K562 (cell line): ENCODE results near the gene NRROS. TPM values are rescaled to one million over a fixed set of nuclear protein-coding genes. Genes with fewer than 3 reads are reported as not detected.
A peak's percentile ranks its signal among the peaks of the same experiment; 100 is the strongest.

Source experiments
- CBFA2T3 ChIP-seq: fragments of 450-650 bp; IDR thresholded peaks from 2 replicates; pipeline ENCODE4 v1.6.1; 2017
- CBX1 ChIP-seq: sonication (generic); IDR thresholded peaks from 2 replicates; pipeline ENCODE4 v1.6.1; 2016; ENCODE audit warnings: antibody characterized with exemption, low read depth, mild to moderate bottlenecking
- CTBP1 ChIP-seq: fragments of 450-650 bp; IDR thresholded peaks from 2 replicates; pipeline ENCODE4 v1.6.1; 2016; ENCODE audit warnings: borderline replicate concordance
- DPF2 ChIP-seq: fragments of 450-650 bp; IDR thresholded peaks from 2 replicates; pipeline ENCODE4 v1.6.1; 2016
- ELF1 ChIP-seq: fragments of 200-800 bp; sonication (Bioruptor generic); IDR thresholded peaks from 2 replicates; pipeline ENCODE4 v1.6.1; 2016; ENCODE audit warnings: missing genetic modification characterization, missing compliant biosample characterization
- MEIS2 ChIP-seq: fragments of 450-650 bp; IDR thresholded peaks from 2 replicates; pipeline ENCODE4 v1.6.1; 2014; ENCODE audit warnings: mild to moderate bottlenecking; ENCODE audit not compliant: partially characterized antibody
- PHF8 ChIP-seq: fragments of 200-600 bp; sonication (generic); IDR thresholded peaks from 2 replicates; pipeline ENCODE4 v1.6.1; 2012; ENCODE audit warnings: mixed run types, mild to moderate bottlenecking, inconsistent platforms, low read length, moderate library complexity, borderline replicate concordance
- RCOR1 ChIP-seq, 2 experiments: IDR thresholded peaks; 2 replicates each; pipeline ENCODE4 v1.6.1; 2012; ENCODE audit warnings: low read depth in 2 of 2, low read length in 2 of 2, borderline replicate concordance in 1 of 2, improper control_type of control experiment in 1 of 2
- RFX5 ChIP-seq: IDR thresholded peaks from 2 replicates; pipeline ENCODE4 v1.6.1; 2011; ENCODE audit warnings: low read depth, mild to moderate bottlenecking, improper control_type of control experiment, low read length
- TRIM24 ChIP-seq, 2 experiments: fragments of 450-650 bp; IDR thresholded peaks; 2 replicates each; pipeline ENCODE4 v1.6.1; 2016
- ZNF24 ChIP-seq: fragments of 450-650 bp; IDR thresholded peaks from 2 replicates; pipeline ENCODE4 v1.6.1; 2016
- polyA plus RNA-seq, 8 experiments: library from polyadenylated mRNA; depleted of rRNA in 4 of 8; stranded (reverse) in 5 of 8; unstranded in 3 of 8; fragments of >200 nt; fragmentation: Nextera tagmentation in 2 of 8; fragmentation: Illumina TruSeq in 1 of 8; extraction: Ambion mirVana in 2 of 8; extraction: Trizol in 1 of 8; gene quantifications; 2 replicates each; pipeline versions ENCODE4 v1.2.1 to v1.2.3, GENCODE V29; 2011 to 2014; ENCODE audit warnings: inconsistent platforms in 1 of 8, missing spikeins in 1 of 8
- total RNA-seq, 7 experiments: library from RNA; depleted of rRNA in 6 of 7; stranded (reverse); fragments of >200 nt in 6 of 7; fragmentation: Illumina TruSeq in 2 of 7; extraction: Trizol in 2 of 7; gene quantifications; 2 replicates each; pipeline versions ENCODE4 v1.2.1 to v1.2.3, GENCODE V29; 2011 to 2021; ENCODE audit warnings: low replicate concordance in 1 of 7
- TF ChIP-seq, protein P1 (sequence below): sonication (generic); IDR thresholded peaks from 2 replicates; pipeline ENCODE4 v1.6.1; 2016
- TF ChIP-seq, protein P2 (sequence below): IDR thresholded peaks from 2 replicates; pipeline ENCODE4 v1.6.1; 2016; ENCODE audit warnings: missing genetic modification characterization, missing compliant biosample characterization
- TF ChIP-seq, protein P3 (sequence below): fragments of 200-800 bp; sonication (Bioruptor generic); IDR thresholded peaks from 2 replicates; pipeline ENCODE4 v1.6.1; 2017; ENCODE audit warnings: missing genetic modification characterization, missing compliant biosample characterization
- TF ChIP-seq, protein P4 (sequence below): fragments of 450-650 bp; IDR thresholded peaks from 2 replicates; pipeline ENCODE4 v1.6.1; 2018; ENCODE audit not compliant: partially characterized antibody
- TF ChIP-seq, protein P5 (sequence below): fragments of 200-800 bp; sonication (Bioruptor generic); IDR thresholded peaks from 2 replicates; pipeline ENCODE4 v1.6.1; 2017; ENCODE audit warnings: missing genetic modification characterization, missing compliant biosample characterization

NRROS gene
- total and polyA plus RNA-seq, 9 of the 15 experiments (the other 6 are each of a cell fraction or from before 2014, with no cell fraction given): 0.34 to 13.8 (median 3.8) TPM

DNA sequence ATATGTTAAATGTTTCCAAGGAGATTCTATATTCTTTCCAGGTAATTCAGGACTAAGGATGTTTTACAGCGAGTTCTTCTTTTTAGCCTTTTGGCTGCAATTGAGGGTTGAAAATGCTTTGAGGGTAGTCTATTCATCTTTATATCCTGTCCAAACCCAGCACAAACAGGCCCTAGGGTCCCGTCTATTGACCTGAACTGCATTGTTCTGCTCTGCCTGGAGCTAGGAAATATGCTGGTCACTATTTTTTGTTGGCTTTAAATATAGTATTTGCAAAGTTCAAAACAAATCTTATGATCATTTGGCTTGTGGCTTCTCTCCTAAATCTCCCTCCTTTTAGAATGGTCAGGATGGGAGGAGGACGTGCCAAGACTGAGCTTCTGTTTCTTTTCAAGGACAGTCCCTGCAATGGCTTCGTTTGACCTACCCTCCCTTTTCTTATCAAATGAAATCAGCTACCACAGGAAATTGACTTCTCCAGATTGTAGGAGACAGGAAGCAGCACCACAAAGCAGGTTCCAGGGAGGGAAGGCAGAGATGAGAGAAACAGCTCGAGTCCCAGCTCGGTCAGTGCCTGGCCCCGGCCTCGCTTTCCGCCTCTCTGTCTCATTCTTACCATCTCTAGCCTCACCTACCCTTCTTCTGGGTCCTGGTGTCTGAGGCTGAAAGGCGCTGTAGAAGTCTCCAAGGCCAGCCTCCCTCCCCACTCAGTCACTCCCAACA is 27.6 kb upstream of the NRROS start (continued):
- TF ChIP-seq, protein P1, sequence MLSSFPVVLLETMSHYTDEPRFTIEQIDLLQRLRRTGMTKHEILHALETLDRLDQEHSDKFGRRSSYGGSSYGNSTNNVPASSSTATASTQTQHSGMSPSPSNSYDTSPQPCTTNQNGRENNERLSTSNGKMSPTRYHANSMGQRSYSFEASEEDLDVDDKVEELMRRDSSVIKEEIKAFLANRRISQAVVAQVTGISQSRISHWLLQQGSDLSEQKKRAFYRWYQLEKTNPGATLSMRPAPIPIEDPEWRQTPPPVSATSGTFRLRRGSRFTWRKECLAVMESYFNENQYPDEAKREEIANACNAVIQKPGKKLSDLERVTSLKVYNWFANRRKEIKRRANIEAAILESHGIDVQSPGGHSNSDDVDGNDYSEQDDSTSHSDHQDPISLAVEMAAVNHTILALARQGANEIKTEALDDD: peak; percentile 41
- TF ChIP-seq DPF2 (peak; percentile 40; the same call in 1 of the 2 replicates), RCOR1 (IDR thresholded peaks at IDR 0.05; ENCODE audit: borderline replicate concordance in 1 of 2, low read depth in 2 of 2, low read length in 2 of 2) (peak in 1 of 2 experiments; percentile 97; a peak in 2 of 4 replicates), ZNF24 (no peak), CBX1 (0 out of 2 replicates have a peak, but pooled peaks have one; percentile 56), ELF1 (tag) (peak; percentile 59; the same call in 1 of the 2 replicates), TRIM24 (IDR thresholded peaks at IDR 0.05) (0 out of 4 replicates have a peak, but pooled peaks of 1 of the 2 experiments have one; percentile 17), MEIS2 (peak; percentile 2), RFX5 (no peak), CBFA2T3 (peak; percentile 63), CTBP1 (peak; percentile 54; the same call in 1 of the 2 replicates), PHF8 (peak; percentile 38; the same call in 1 of the 2 replicates)
- TF ChIP-seq, protein P2, sequence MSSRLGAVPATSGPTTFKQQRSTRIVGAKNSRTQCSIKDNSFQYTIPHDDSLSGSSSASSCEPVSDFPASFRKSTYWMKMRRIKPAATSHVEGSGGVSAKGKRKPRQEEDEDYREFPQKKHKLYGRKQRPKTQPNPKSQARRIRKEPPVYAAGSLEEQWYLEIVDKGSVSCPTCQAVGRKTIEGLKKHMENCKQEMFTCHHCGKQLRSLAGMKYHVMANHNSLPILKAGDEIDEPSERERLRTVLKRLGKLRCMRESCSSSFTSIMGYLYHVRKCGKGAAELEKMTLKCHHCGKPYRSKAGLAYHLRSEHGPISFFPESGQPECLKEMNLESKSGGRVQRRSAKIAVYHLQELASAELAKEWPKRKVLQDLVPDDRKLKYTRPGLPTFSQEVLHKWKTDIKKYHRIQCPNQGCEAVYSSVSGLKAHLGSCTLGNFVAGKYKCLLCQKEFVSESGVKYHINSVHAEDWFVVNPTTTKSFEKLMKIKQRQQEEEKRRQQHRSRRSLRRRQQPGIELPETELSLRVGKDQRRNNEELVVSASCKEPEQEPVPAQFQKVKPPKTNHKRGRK: no peak
- TF ChIP-seq, protein P3, sequence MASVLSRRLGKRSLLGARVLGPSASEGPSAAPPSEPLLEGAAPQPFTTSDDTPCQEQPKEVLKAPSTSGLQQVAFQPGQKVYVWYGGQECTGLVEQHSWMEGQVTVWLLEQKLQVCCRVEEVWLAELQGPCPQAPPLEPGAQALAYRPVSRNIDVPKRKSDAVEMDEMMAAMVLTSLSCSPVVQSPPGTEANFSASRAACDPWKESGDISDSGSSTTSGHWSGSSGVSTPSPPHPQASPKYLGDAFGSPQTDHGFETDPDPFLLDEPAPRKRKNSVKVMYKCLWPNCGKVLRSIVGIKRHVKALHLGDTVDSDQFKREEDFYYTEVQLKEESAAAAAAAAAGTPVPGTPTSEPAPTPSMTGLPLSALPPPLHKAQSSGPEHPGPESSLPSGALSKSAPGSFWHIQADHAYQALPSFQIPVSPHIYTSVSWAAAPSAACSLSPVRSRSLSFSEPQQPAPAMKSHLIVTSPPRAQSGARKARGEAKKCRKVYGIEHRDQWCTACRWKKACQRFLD: peak; percentile 29; the same call in 1 of the 2 replicates
- TF ChIP-seq, protein P4, sequence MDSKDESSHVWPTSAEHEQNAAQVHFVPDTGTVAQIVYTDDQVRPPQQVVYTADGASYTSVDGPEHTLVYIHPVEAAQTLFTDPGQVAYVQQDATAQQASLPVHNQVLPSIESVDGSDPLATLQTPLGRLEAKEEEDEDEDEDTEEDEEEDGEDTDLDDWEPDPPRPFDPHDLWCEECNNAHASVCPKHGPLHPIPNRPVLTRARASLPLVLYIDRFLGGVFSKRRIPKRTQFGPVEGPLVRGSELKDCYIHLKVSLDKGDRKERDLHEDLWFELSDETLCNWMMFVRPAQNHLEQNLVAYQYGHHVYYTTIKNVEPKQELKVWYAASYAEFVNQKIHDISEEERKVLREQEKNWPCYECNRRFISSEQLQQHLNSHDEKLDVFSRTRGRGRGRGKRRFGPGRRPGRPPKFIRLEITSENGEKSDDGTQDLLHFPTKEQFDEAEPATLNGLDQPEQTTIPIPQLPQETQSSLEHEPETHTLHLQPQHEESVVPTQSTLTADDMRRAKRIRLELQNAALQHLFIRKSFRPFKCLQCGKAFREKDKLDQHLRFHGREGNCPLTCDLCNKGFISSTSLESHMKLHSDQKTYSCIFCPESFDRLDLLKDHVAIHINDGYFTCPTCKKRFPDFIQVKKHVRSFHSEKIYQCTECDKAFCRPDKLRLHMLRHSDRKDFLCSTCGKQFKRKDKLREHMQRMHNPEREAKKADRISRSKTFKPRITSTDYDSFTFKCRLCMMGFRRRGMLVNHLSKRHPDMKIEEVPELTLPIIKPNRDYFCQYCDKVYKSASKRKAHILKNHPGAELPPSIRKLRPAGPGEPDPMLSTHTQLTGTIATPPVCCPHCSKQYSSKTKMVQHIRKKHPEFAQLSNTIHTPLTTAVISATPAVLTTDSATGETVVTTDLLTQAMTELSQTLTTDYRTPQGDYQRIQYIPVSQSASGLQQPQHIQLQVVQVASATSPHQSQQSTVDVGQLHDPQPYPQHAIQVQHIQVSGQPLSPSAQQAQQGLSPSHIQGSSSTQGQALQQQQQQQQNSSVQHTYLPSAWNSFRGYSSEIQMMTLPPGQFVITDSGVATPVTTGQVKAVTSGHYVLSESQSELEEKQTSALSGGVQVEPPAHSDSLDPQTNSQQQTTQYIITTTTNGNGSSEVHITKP: peak; percentile 38
- TF ChIP-seq, protein P5, sequence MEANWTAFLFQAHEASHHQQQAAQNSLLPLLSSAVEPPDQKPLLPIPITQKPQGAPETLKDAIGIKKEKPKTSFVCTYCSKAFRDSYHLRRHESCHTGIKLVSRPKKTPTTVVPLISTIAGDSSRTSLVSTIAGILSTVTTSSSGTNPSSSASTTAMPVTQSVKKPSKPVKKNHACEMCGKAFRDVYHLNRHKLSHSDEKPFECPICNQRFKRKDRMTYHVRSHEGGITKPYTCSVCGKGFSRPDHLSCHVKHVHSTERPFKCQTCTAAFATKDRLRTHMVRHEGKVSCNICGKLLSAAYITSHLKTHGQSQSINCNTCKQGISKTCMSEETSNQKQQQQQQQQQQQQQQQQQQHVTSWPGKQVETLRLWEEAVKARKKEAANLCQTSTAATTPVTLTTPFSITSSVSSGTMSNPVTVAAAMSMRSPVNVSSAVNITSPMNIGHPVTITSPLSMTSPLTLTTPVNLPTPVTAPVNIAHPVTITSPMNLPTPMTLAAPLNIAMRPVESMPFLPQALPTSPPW: peak; percentile 35; the same call in 1 of the 2 replicates
